ENCODE results near the gene RASSF8. TPM values are rescaled to one million over a fixed set of nuclear protein-coding genes. Genes with fewer than 3 reads are reported as not detected.

The RASSF8 gene
- polyA plus RNA-seq, 3 donors = 0.08 to 0.39 TPM; not detected in 1

GRCh38 chr12:26126340-26127284 is 168.1 kb downstream of the RASSF8 start:
- Histone ChIP-seq H3K4me3 (replicated peaks in 1 of 3; ENCODE audit: low read depth in 2 of 3, low read length in 3 of 3) (peak overlapping the region; percentile 19 to 75 (median 35)), H3K27ac (ENCODE audit: low read depth in 1 of 2, low read length in 2 of 2) (no peak overlapping the region), H4K20me1 (ENCODE audit: insufficient read depth, low read length) (no peaks in the 10 kb centered on the region), H3K4me1 (ENCODE audit: control insufficient read depth in 1 of 2, insufficient read depth in 2 of 2, low read length in 2 of 2) (peaks cover 49 to 59% of the 10 kb centered on the region in 2 donors), H2AFZ (ENCODE audit: insufficient read depth, low read depth, low read length, poor library complexity, severe bottlenecking) (peak overlapping the region; percentile 72), H3K36me3 (replicated peaks in 1 of 2; ENCODE audit: control insufficient read depth in 1 of 2, insufficient read depth in 2 of 2, low read length in 2 of 2) (no peaks in the 10 kb centered on the region), H3K27me3 (ENCODE audit: control insufficient read depth in 2 of 2, insufficient read depth in 2 of 2, low read length in 2 of 2) (peaks cover 64 to 67% of the 10 kb centered on the region in 2 donors), H3K79me2 (ENCODE audit: insufficient read depth, low read length) (no peaks in the 10 kb centered on the region), H3K9ac (ENCODE audit: insufficient read depth, low read length, poor library complexity, severe bottlenecking) (no peak overlapping the region), H3K4me2 (replicated peaks; ENCODE audit: extremely low read depth, low read length, poor library complexity, severe bottlenecking) (peak overlapping the region; percentile 85), H3K9me3 (replicated peaks in 1 of 2; ENCODE audit: control insufficient read depth in 1 of 2, insufficient read depth in 1 of 2, low read length in 2 of 2) (peaks cover 0 to 10% of the 10 kb centered on the region in 2 donors)
- Mint-ChIP-seq H3K4me3 (peak overlapping the region; percentile 86 to 97), H3K27me3 (ENCODE audit: low read depth in 3 of 3) (peaks cover 69 to 78% (median 73%) of the 10 kb centered on the region in 3 donors), H3K27ac (no peak overlapping the region), H3K36me3 (peaks cover 8 to 26% of the 10 kb centered on the region in 2 donors), H3K4me1 (peaks cover 51% of the 10 kb centered on the region), H3K9me3 (peaks cover 0 to 37% (median 18%) of the 10 kb centered on the region in 7 donors)
- 0% methylated on average over 45 of the region's 60 CpGs for WGBS (ENCODE audit: insufficient coverage)
- intact Hi-C loops (cut with micrococcal nuclease) = loop anchor here (10.0 kb wide), 2 partner anchors 148 to 348 kb away; no protein-coding TSS in a partner anchor
- DNase-seq = peak; percentile 52 to 57 (median 53)
- no peak for TF ChIP-seq CTCF (IDR thresholded peaks at IDR 0.05)

GRCh38 chr12:26127404-26127803 is 168.9 kb downstream of the RASSF8 start:
- Histone ChIP-seq H2AFZ (ENCODE audit: insufficient read depth, low read depth, low read length, poor library complexity, severe bottlenecking) (no peak overlapping the region), H3K4me2 (replicated peaks; ENCODE audit: extremely low read depth, low read length, poor library complexity, severe bottlenecking) (no peak overlapping the region), H3K36me3 (replicated peaks in 1 of 2; ENCODE audit: control insufficient read depth in 1 of 2, insufficient read depth in 2 of 2, low read length in 2 of 2) (no peaks in the 10 kb centered on the region), H3K4me3 (replicated peaks in 1 of 3; ENCODE audit: low read depth in 2 of 3, low read length in 3 of 3) (no peak overlapping the region), H3K9me3 (replicated peaks in 1 of 2; ENCODE audit: control insufficient read depth in 1 of 2, insufficient read depth in 1 of 2, low read length in 2 of 2) (peaks cover 0 to 10% of the 10 kb centered on the region in 2 donors), H4K20me1 (ENCODE audit: insufficient read depth, low read length) (no peaks in the 10 kb centered on the region), H3K4me1 (ENCODE audit: control insufficient read depth in 1 of 2, insufficient read depth in 2 of 2, low read length in 2 of 2) (peaks cover 45 to 54% of the 10 kb centered on the region in 2 donors), H3K27me3 (ENCODE audit: control insufficient read depth in 2 of 2, insufficient read depth in 2 of 2, low read length in 2 of 2) (peaks cover 61 to 63% of the 10 kb centered on the region in 2 donors), H3K79me2 (ENCODE audit: insufficient read depth, low read length) (no peaks in the 10 kb centered on the region), H3K27ac (ENCODE audit: low read depth in 1 of 2, low read length in 2 of 2) (no peak overlapping the region), H3K9ac (ENCODE audit: insufficient read depth, low read length, poor library complexity, severe bottlenecking) (no peak overlapping the region)
- no peak for TF ChIP-seq CTCF (IDR thresholded peaks at IDR 0.05)
- Mint-ChIP-seq H3K27ac (no peak overlapping the region), H3K9me3 (peaks cover 0 to 33% (median 18%) of the 10 kb centered on the region in 7 donors), H3K4me1 (peaks cover 47% of the 10 kb centered on the region), H3K27me3 (ENCODE audit: low read depth in 3 of 3) (peaks cover 66 to 71% (median 67%) of the 10 kb centered on the region in 3 donors), H3K4me3 (peak overlapping the region in 1 of 2 donors; percentile 97), H3K36me3 (peaks cover 8 to 26% of the 10 kb centered on the region in 2 donors)
- intact Hi-C loops (cut with micrococcal nuclease) = loop anchor here (10.0 kb wide), 2 partner anchors 147 to 347 kb away; no protein-coding TSS in a partner anchor
- 82% methylated on average over 2 of the region's 2 CpGs for WGBS (ENCODE audit: insufficient coverage)
- DNase-seq = no peak
